Right lung (tissue), 5 donors: ENCODE measurements around the gene GOLGA8J. TPM values are rescaled to one million over a fixed set of nuclear protein-coding genes. Genes with fewer than 3 reads are reported as not detected.
"Not testable (repeated sequence)": the region's sequence is repeated elsewhere in the genome, so short reads cannot be mapped to it uniquely, and the experiment has no call there.

Source experiments
- DNase-seq, 2 donors: peaks; one replicate each; pipeline ENCODE4 v3.0.0-alpha.2; 2013
- polyA plus RNA-seq, 5 donors: library from polyadenylated mRNA; unstranded; fragments of 120-200 nt; gene quantifications; one replicate each; pipeline versions ENCODE4 v1.2.1 to v1.2.3, GENCODE V29; 2013; ENCODE audit warnings: inconsistent platforms in 1 of 5, low replicate concordance in 1 of 5; ENCODE audit not compliant: insufficient read length in 5 of 5, insufficient read depth in 1 of 5

The GOLGA8J gene
- polyA plus RNA-seq, 5 donors = 1.4 to 2.4 (median 1.8) TPM

DNA sequence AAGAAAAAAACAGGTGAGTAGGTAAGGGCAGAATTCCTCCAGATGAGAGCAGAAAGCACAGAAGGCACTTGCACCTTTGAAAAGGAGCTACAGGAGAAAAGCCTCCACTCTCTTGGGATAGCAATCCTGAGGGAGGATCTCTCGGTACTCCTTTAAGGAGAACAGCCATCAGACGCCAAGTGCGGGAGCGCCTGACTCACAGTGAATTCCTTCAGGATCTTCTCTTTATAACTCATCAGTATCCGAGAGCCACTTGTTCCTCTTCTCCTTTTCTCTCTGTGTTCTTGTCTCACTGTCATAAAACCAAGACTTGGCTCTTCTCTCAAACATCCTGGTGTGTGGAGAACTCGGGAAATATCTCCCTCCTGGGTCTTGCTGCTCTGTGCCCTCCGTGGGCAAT lies 10.1 kb upstream of the GOLGA8J start:
- DNase-seq = no peak

DNA sequence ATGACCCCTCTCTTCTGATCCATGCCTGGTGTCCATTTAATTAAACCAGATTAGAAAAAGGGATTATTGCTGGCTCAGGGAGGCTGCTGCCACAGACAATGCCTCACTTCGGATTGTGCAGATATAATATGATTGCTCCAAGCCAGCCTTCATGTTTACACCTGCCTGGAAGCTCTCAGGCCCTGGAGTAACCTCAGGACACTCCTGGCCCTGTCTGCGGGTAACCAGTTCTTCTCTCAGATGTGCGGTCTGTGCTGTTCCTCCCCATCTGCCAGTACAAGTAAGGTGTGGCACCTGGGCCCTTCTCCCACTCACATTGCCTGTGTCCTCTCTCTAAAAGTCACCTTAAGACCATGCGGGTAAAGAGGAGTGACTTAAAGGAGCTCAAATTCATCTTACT lies 8.8 kb upstream of the GOLGA8J start:
- DNase-seq = no peak

- DNase-seq = not testable (repeated sequence)
Measured at GRCh38 chr15:30080816-30081215, 1.9 kb upstream of the GOLGA8J start.

DNA sequence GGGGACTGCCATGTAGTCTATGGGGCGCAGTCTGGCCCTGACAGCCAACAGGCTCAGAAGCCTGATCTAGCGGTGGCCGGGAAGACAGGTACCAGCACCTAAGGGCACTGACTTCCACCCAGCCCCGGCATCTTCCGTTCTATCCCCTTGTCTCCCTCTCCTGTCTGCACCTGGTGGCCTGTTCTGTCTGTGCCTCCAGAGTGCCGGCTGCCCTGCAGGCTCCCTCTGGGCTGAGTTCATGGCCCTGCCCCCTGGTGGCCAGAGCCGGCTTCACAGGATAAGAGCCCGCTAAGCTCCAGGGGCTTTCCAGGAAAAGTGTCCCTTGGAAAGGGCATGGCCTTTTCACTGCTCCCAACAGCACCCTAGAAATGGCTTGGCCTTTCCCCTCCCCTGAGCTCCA lies 15.1 kb downstream of the GOLGA8J start:
- not testable (repeated sequence) for DNase-seq

GRCh38 chr15:30102890-30103289 lies 20.1 kb downstream of the GOLGA8J start:
- DNase-seq = not testable (repeated sequence)

- DNase-seq = not testable (repeated sequence)
Measured at GRCh38 chr15:30103941-30104507, 21.3 kb downstream of the GOLGA8J start.

DNA sequence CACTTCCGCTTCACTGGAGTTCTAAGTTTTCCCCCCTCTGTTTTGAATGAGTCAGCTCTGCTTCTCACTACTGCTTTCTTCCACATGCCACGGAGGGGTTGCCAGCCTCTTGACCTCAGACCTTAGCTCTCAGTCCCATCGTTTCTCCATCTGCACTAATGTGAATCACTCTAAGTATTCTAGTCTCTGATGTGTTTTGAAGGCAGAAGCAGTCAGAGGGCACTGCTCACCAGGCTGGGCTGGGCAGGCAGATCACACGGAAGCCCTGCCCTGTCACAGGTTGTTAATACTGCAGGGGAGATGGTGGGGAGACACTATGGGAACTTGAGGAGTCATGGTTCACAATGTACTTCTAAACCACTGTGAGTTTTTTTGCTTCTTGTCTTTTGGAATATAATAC lies 27.8 kb downstream of the GOLGA8J start:
- not testable (repeated sequence) for DNase-seq

GRCh38 chr15:30130066-30130465 lies 47.3 kb downstream of the GOLGA8J start:
- peak in 1 of 2 donors; percentile 5 for DNase-seq

GRCh38 chr15:30134751-30135150 lies 52.0 kb downstream of the GOLGA8J start, which contains the start of gene GOLGA8T:
Gene GOLGA8T, plus strand, starts transcription at chr15:30135051. Its CDS starts 98 bp downstream, at chr15:30135149.
- DNase-seq = not testable (repeated sequence)

Other genes starting within 250 kb of the GOLGA8J start
- gene GOLGA8T, start 52.1 kb downstream of the GOLGA8J start, polyA plus RNA-seq = under 1 TPM in 1 of 5 donors, not detected in 4; 0.21 TPM